Muscle of arm (tissue), 14 donors: ENCODE data around the gene HUS1. TPM values are rescaled to one million over a fixed set of nuclear protein-coding genes. Genes with fewer than 3 reads are reported as not detected.
"Not testable (repeated sequence)": the region's sequence is repeated elsewhere in the genome, so short reads cannot be mapped to it uniquely, and the experiment has no call there.

Experiments used
- DNase-seq: peaks from one replicate; pipeline ENCODE4 v3.0.0-alpha.2; 2013
- long read RNA-seq, 11 donors: transcript quantifications; one replicate each; lab custom pipeline, GENCODE V29; 2026
- polyA plus RNA-seq, 12 donors: library from polyadenylated mRNA; unstranded; fragments of 120-200 nt; gene quantifications; one replicate each; pipeline ENCODE4 v1.2.1, GENCODE V29; 2013; ENCODE audit not compliant: insufficient read length in 12 of 12

Gene HUS1
- 10 to 100 TPM in 11 of 12 donors, not detected in 1; 15.3 to 24.4 (median 19.7) TPM for polyA plus RNA-seq
- long read RNA-seq, donor 1, partial matches to known transcripts, result 0 of 4 reads
- long read RNA-seq, donor 1, other reads (novel, unspliced or antisense), result 0 of 4 reads
- long read RNA-seq, donor 2, partial matches to known transcripts, result 0 of 3 reads
- long read RNA-seq, donor 2, other reads (novel, unspliced or antisense), result 0 of 3 reads
- long read RNA-seq, donor 3, partial matches to known transcripts, result 0 of 3 reads
- long read RNA-seq, donor 3, other reads (novel, unspliced or antisense), result 0 of 3 reads
- long read RNA-seq, donor 4, partial matches to known transcripts, result 0 of 1 reads
- long read RNA-seq, donor 4, other reads (novel, unspliced or antisense), result 0 of 1 reads
- long read RNA-seq, donor 5, partial matches to known transcripts, result 0 of 5 reads
- long read RNA-seq, donor 5, other reads (novel, unspliced or antisense), result 0 of 5 reads
- long read RNA-seq, donor 6, partial matches to known transcripts, result 0 of 5 reads
- long read RNA-seq, donor 6, other reads (novel, unspliced or antisense), result 0 of 5 reads
- long read RNA-seq, donor 7, partial matches to known transcripts, result 0 of 3 reads
- long read RNA-seq, donor 7, other reads (novel, unspliced or antisense), result 0 of 3 reads
- long read RNA-seq, donor 8, partial matches to known transcripts, result 0 of 4 reads
- long read RNA-seq, donor 8, other reads (novel, unspliced or antisense), result 0 of 4 reads
- long read RNA-seq, donor 9, partial matches to known transcripts, result 0 of 3 reads
- long read RNA-seq, donor 9, other reads (novel, unspliced or antisense), result 0 of 3 reads
- long read RNA-seq, donor 10, partial matches to known transcripts, result 0 of 2 reads
- long read RNA-seq, donor 10, other reads (novel, unspliced or antisense), result 0 of 2 reads
- long read RNA-seq, donor 11, partial matches to known transcripts, result 11 of 17 reads
- long read RNA-seq, donor 11, other reads (novel, unspliced or antisense), result 0 of 17 reads

GRCh38 chr7:47979145-47979831, at the start of gene HUS1:
HUS1 (minus strand) TSS chr7:47979615; CDS start chr7:47979519, 96 bp downstream.
- DNase-seq, result peak; percentile 90

GRCh38 chr7:48028938-48029337, 49.5 kb upstream of the HUS1 start, which contains the start of gene SUN3:
SUN3 (minus strand) TSS chr7:48029107; CDS start chr7:48028938, 169 bp downstream.
- DNase-seq, result no peak

- no peak for DNase-seq
Observed at GRCh38 chr7:48025624-48026023, 46.2 kb upstream of the HUS1 start.

- DNase-seq, result no peak
Observed at GRCh38 chr7:48017674-48018073, 38.3 kb upstream of the HUS1 start.

- no peak for DNase-seq
Observed at GRCh38 chr7:48016641-48017040, 37.2 kb upstream of the HUS1 start.

GRCh38 chr7:48011951-48012350, 32.5 kb upstream of the HUS1 start:
- no peak for DNase-seq

- no peak for DNase-seq
Observed at GRCh38 chr7:48011323-48011722, 31.9 kb upstream of the HUS1 start.

- no peak for DNase-seq
Observed at GRCh38 chr7:48009954-48010353, 30.5 kb upstream of the HUS1 start.

- DNase-seq, result no peak
Observed at GRCh38 chr7:48009257-48009656, 29.8 kb upstream of the HUS1 start.

- no peak for DNase-seq
Observed at GRCh38 chr7:48006866-48007265, 27.5 kb upstream of the HUS1 start.

- no peak for DNase-seq
Observed at GRCh38 chr7:48004638-48005037, 25.2 kb upstream of the HUS1 start.

GRCh38 chr7:48004032-48004431, 24.6 kb upstream of the HUS1 start:
- no peak for DNase-seq

GRCh38 chr7:48000164-48000563, 20.7 kb upstream of the HUS1 start:
- DNase-seq, result not testable (repeated sequence)

- DNase-seq, result no peak
Observed at GRCh38 chr7:47999413-47999812, 20.0 kb upstream of the HUS1 start.

GRCh38 chr7:47992446-47992845, 13.0 kb upstream of the HUS1 start:
- DNase-seq, result no peak

GRCh38 chr7:47991741-47992311, 12.4 kb upstream of the HUS1 start:
- peak; percentile 76 for DNase-seq

- DNase-seq, result no peak
Observed at GRCh38 chr7:47991270-47991669, 11.9 kb upstream of the HUS1 start.

GRCh38 chr7:47990592-47990991, 11.2 kb upstream of the HUS1 start:
- no peak for DNase-seq

- not testable (repeated sequence) for DNase-seq
Observed at GRCh38 chr7:47989607-47990400, 10.4 kb upstream of the HUS1 start.
